GM12873 (cell line): Measurements from ENCODE around the gene CSK.

Experiments
- CTCF ChIP-seq: IDR thresholded peaks from 2 replicates; pipeline ENCODE4 v1.5.1; 2012; ENCODE audit warnings: low read depth, mild to moderate bottlenecking, moderate library complexity, low read length, control low read depth; ENCODE audit not compliant: insufficient read depth; ENCODE audit errors: missing control alignments

The CSK gene

GRCh38 chr15:74826364-74826819, 44.5 kb downstream of the CSK start, which contains the start of gene CPLX3:
Gene CPLX3 (plus strand): TSS chr15:74826627. CDS start chr15:74826704, 77 bp downstream.
- TF ChIP-seq CTCF, result no peak

GRCh38 chr15:74826921-74827320, 45.0 kb downstream of the CSK start:
- TF ChIP-seq CTCF, result no peak

- no peak for TF ChIP-seq CTCF
Measured at GRCh38 chr15:74827614-74828013, 45.7 kb downstream of the CSK start.

- TF ChIP-seq CTCF, result no peak
Measured at GRCh38 chr15:74828835-74829234, 47.0 kb downstream of the CSK start.

- no peak for TF ChIP-seq CTCF
Measured at GRCh38 chr15:74829486-74829885, 47.6 kb downstream of the CSK start.

GRCh38 chr15:74829991-74830390, 48.1 kb downstream of the CSK start:
- no peak for TF ChIP-seq CTCF

- TF ChIP-seq CTCF, result no peak
Measured at GRCh38 chr15:74830868-74831267, 49.0 kb downstream of the CSK start.
